HG02610 (cell line): ENCODE results near the gene CACNG4.
"Not testable (repeated sequence)": the region's sequence is repeated elsewhere in the genome, so short reads cannot be mapped to it uniquely, and the experiment has no call there.

ENCODE experiments used
- ATAC-seq: cut with Tn5 transposase; IDR thresholded peaks from one replicate; pipeline ENCODE4 v1.9.1; 2021; ENCODE audit warnings: mild to moderate bottlenecking, moderate library complexity; ENCODE audit not compliant: unreplicated experiment

Gene CACNG4

GRCh38 chr17:66960613-66961012 lies 3.9 kb upstream of the CACNG4 start:
- no peak for ATAC-seq

DNA sequence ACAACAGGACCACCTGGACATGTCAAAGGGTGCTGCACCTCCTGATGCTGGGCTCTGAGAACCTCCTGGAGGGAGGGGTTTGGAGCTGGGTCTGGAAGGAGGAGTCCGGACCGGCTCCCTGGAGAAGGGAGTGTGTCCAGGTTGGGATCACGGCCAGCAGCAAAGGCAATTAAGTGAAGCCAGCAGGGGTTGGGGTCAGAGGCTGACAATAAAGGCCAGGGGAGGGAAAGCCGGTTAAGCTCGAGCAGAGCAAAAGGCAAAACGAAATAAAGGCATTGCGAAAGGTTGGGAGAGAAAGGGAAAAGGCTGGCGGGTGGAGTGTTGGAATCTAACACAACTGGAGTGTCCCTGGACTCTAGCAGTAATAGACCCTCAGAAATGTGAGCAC lies 992 bp upstream of the CACNG4 start:
- ATAC-seq, result no peak

- no peak for ATAC-seq
Measured at GRCh38 chr17:66964930-66965800, 658 bp downstream of the CACNG4 start.

GRCh38 chr17:66965801-66966262 lies 1.3 kb downstream of the CACNG4 start:
- no peak for ATAC-seq

- ATAC-seq, result no peak
Measured at GRCh38 chr17:66966298-66966697, 1.8 kb downstream of the CACNG4 start.

- ATAC-seq, result no peak
Measured at GRCh38 chr17:66966704-66967418, 2.4 kb downstream of the CACNG4 start.

- ATAC-seq, result no peak
Measured at GRCh38 chr17:66967837-66968543, 3.5 kb downstream of the CACNG4 start.

DNA sequence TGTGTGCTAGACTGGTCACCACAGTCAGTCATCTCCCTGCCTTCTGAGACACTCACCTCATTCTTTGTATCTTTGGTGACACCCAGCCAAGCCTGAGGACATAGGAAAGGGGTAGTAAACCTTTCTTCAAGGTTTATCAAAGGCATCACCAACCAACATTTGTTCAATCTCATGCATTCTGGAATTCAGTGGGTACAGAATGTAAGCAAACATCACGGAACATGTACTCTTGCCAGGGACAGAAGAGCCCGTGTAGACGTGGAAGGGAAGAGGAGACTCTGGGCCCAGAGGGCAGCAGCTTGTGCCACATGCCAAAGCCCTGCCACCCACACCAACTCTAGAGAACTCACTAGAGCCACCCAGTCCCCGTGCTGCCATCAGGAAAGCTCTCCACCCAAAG lies 4.4 kb downstream of the CACNG4 start:
- ATAC-seq, result no peak

GRCh38 chr17:66970140-66970539 lies 5.6 kb downstream of the CACNG4 start:
- ATAC-seq, result no peak

DNA sequence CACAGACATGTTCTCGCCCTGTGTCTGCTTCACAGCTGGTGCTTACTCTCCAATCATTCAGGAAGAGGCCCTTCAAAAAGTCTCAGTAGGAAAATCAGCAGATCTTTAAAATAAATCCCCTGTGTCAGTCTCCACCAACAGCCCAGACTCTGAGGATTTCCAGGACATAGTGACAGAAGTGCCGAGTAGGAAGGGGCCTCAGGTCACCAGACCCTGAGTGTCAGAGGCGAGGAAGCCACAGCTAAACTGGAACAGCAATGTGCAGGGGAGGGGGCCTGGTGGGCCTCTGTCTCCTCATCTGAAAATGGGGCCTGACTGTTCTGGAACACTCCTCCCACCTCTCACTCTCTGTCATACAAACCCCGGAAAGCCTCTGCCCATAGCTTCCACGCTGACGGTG lies 6.3 kb downstream of the CACNG4 start:
- ATAC-seq, result no peak

GRCh38 chr17:66971264-66971663 lies 6.8 kb downstream of the CACNG4 start:
- ATAC-seq, result no peak

DNA sequence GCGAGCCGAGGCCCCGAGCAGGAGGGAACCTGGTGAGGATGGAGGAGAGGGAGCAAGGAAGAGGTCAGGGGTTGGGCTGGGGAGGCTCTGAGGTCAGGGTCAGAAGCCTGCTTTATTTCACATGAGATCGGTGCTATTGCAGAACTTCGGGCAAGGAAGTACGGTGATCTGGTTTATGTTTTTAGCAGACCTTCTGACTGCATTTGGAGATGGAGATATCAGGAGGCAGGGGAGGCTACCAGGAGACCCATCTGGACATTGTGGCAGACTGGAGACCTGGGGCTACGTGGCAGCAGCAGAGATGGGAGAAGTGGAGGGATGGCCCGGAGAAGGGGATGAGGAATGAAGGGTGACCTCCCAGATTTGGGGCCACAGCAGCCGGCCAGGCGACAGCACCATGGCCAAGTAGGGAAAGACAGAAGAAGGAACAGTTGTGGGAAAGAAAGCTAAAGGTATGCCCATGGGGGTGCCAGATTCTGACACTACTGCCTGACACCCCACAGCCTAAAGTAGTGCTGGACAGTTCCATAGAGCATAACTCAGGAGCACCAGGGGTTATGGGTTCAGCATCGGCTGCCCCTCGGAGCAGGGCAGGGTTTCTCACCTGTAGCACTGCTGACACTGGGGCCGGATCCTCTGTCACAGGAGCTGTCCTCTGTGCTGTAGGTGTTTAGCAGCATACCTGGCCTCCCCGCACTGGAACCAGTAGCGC lies 7.4 kb downstream of the CACNG4 start:
- ATAC-seq, result no peak

DNA sequence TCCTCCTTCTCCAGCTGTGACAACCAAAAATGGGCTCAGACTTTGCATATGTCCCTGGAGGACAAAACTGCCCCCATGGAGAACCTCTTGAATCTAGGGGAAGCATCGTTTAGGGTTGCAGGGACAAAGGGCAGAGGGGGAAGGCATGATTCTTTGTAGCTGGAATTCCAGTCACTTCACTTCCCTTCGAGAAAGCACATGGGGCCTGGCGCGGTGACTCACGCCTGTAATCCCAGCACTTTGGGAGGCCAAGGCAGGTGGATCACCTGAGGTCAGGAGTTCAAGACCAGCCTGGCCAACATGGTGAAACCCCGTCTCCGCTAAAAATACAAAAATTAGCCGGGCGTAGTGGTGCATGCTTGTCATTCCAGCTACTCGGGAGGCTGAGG lies 7.9 kb downstream of the CACNG4 start:
- not testable (repeated sequence) for ATAC-seq

DNA sequence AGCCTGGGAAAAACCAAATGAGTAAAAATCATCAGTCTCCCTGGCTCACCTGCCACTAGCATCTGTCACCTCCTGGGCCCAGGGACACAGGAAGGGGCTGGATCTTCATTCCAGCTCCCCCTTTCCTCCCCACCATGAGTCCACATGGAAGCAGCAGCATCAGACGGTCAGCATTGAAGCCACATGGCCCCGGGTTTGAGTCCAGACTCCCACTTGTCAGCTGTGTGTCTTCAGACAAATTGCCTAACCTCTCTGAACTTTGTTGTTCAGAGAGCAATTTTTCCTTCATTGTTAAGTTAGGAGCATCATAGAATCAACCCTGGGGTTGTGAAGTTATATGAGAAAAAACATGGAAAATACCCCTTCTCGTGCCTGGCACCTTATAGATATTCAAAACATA lies 10.7 kb downstream of the CACNG4 start:
- ATAC-seq, result no peak

DNA sequence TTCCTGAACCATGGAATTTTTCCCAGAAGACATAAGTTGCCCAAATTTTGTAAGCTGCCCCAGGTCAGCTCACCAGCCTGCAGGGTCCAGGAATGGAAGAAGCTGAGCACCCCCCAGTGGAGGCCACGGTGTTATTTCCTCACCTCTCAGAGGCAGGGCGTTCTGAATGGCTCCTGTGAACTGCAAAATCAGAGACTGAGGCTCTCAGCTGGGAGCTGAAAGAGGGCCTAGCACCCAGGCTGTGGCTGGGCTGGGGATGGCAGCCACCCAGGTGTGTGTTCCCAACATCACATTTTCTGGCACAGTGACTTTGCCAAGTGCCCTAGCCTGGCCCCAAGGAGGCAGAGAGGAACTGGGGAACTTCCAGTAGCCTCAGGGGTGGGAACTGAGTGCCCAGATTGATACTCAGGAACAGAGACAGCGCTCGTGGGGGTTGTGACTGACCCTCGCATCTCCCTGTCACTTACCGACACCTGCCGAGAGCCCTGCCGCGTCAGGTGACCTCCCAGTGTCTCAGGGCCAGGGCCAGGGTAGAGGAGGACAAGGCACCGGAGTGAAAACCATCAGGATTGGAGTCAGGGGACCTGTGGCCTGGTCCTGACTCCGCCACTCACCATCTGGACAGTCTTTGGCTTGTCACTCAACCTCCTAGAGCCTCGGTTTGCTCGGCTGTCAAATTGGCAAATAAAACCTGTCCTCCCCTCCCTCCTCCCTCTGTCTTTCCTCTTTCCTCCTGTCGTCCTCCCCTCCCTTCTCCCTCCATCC lies 11.3 kb downstream of the CACNG4 start:
- ATAC-seq, result no peak

- no peak for ATAC-seq
Measured at GRCh38 chr17:66976379-66976663, 11.8 kb downstream of the CACNG4 start.

- no peak for ATAC-seq
Measured at GRCh38 chr17:66976781-66977201, 12.3 kb downstream of the CACNG4 start.

GRCh38 chr17:66978514-66979061 lies 14.1 kb downstream of the CACNG4 start:
- ATAC-seq, result no peak

GRCh38 chr17:66980896-66981295 lies 16.4 kb downstream of the CACNG4 start:
- no peak for ATAC-seq

DNA sequence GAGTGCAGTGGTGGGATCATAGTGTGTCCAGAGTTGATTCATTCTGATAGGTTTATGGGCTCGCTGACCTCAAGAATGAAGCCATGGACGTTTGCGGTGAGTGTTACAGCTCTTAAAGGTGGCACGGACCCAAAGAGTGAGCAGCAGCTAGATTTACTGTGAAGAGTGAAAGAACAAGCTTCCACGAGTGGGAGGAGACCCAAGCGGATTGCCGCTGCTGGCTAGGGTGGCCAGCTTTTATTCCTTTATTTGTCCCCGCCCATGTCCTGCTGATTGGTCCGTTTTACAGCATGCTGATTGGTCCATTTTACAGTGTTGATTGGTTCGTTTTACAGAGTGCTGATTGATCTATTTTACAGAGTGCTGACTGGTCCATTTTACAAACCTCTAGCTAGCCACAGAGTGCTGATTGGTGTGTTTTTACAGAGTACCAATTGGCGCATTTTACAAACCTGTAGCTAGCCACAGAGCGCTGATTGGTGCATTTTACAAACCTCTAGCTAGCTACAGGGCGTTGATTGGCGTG lies 17.5 kb downstream of the CACNG4 start:
- ATAC-seq, result no peak
